IMR-90 (cell line): ENCODE measurements around the gene TMED4. TPM values are rescaled to one million over a fixed set of nuclear protein-coding genes. Genes with fewer than 3 reads are reported as not detected.
A peak's percentile ranks its signal among the peaks of the same experiment; 100 is the strongest.

ENCODE experiments used
- ATAC-seq: fragments of 200-7000 bp; cut with Tn5 transposase; 2 replicates; pipeline ENCODE4 v1.9.1; 2020; ENCODE audit warnings: low read depth, mild to moderate bottlenecking, moderate library complexity
- BruUV-seq: library from RNA; stranded (reverse); fragments of 400-500 nt; replicated peaks from 2 replicates; lab custom pipeline; 2021; lab: Mats Ljungman, UMichigan
- CTCF ChIA-PET: fragments of 300-600 bp; formaldehyde crosslinking; extraction: SDS; loops from one replicate; lab custom pipeline; 2021; ENCODE audit warnings: antibody characterized with exemption; lab: Yijun Ruan, JAX
- POLR2A ChIA-PET: fragments of 300-600 bp; sonication (Branson Sonifier 250); formaldehyde crosslinking; loops from one replicate; lab custom pipeline; 2022; ENCODE audit warnings: antibody characterized with exemption; ENCODE audit not compliant: unreplicated experiment; lab: Charles Lee
- DNase-seq: peaks from one replicate; pipeline ENCODE4 v3.0.0; 2013
- H2AFZ ChIP-seq: replicated peaks from 2 replicates; pipeline ENCODE3; 2013; ENCODE audit warnings: low read length, mild to moderate bottlenecking; ENCODE audit not compliant: poor library complexity
- H2AK5ac ChIP-seq: 2 replicates; pipeline ENCODE4 v1.6.1; 2013; ENCODE audit warnings: low read depth, low read length, inconsistent platforms
- H2AK9ac ChIP-seq: replicated peaks from 2 replicates; pipeline ENCODE3; 2013; ENCODE audit warnings: mild to moderate bottlenecking, low read depth, low read length, moderate library complexity; ENCODE audit not compliant: poor library complexity
- H2BK120ac ChIP-seq: 2 replicates; pipeline ENCODE4 v1.6.1; 2013; ENCODE audit warnings: low read depth, low read length, inconsistent platforms
- H2BK15ac ChIP-seq: 3 replicates; pipeline ENCODE4 v1.6.1; 2013; ENCODE audit warnings: low read depth, low read length, inconsistent platforms
- H2BK20ac ChIP-seq: 2 replicates; pipeline ENCODE4 v1.6.1; 2013; ENCODE audit warnings: low read depth, mild to moderate bottlenecking, inconsistent platforms, low read length, moderate library complexity
- H2BK5ac ChIP-seq: 2 replicates; pipeline ENCODE4 v1.6.1; 2013; ENCODE audit warnings: mild to moderate bottlenecking, low read depth, low read length, inconsistent platforms; ENCODE audit not compliant: poor library complexity, severe bottlenecking
- H3K14ac ChIP-seq: replicated peaks from 2 replicates; pipeline ENCODE4 v1.6.1; 2013; ENCODE audit warnings: low read depth, low read length, inconsistent platforms
- H3K18ac ChIP-seq: 2 replicates; pipeline ENCODE4 v1.6.1; 2013; ENCODE audit warnings: low read depth, low read length, control low read depth
- H3K23ac ChIP-seq: 2 replicates; pipeline ENCODE4 v1.6.1; 2013; ENCODE audit warnings: low read depth, low read length, inconsistent platforms
- H3K27ac ChIP-seq: 2 replicates; pipeline ENCODE4 v1.5.1; 2013; ENCODE audit warnings: mild to moderate bottlenecking, control low read depth, low read length; ENCODE audit not compliant: insufficient read depth
- H3K27me3 ChIP-seq: 2 replicates; pipeline ENCODE4 v1.6.1; 2013; ENCODE audit warnings: low read length; ENCODE audit not compliant: control insufficient read depth, insufficient read depth
- H3K36me3 ChIP-seq: 2 replicates; pipeline ENCODE4 v1.6.1; 2013; ENCODE audit warnings: low read length, mixed read lengths; ENCODE audit not compliant: control insufficient read depth, insufficient read depth
- H3K4ac ChIP-seq: 2 replicates; pipeline ENCODE4 v1.6.1; 2013; ENCODE audit warnings: low read depth, low read length, inconsistent platforms
- H3K4me1 ChIP-seq: 2 replicates; pipeline ENCODE4 v1.6.1; 2013; ENCODE audit warnings: low read length, mixed read lengths; ENCODE audit not compliant: control insufficient read depth, insufficient read depth
- H3K4me2 ChIP-seq: 2 replicates; pipeline ENCODE4 v1.6.1; 2013; ENCODE audit warnings: low read depth, mild to moderate bottlenecking, control low read depth, low read length, moderate library complexity
- H3K4me3 ChIP-seq: 2 replicates; pipeline ENCODE4 v1.5.1; 2013; ENCODE audit warnings: low read depth, mild to moderate bottlenecking, control low read depth, low read length, moderate library complexity; ENCODE audit not compliant: insufficient read depth
- H3K56ac ChIP-seq: 2 replicates; pipeline ENCODE4 v1.6.1; 2013; ENCODE audit warnings: low read length, inconsistent platforms; ENCODE audit not compliant: insufficient read depth; ENCODE audit errors: extremely low read depth
- H3K79me1 ChIP-seq, 2 experiments: 2 replicates each; pipeline ENCODE4 v1.6.1; 2013; ENCODE audit warnings: low read length in 2 of 2, inconsistent platforms in 1 of 2, low read depth in 1 of 2
- H3K9ac ChIP-seq: 2 replicates; pipeline ENCODE4 v1.6.1; 2013; ENCODE audit warnings: low read depth, low read length, control low read depth
- H3K9me1 ChIP-seq: 2 replicates; pipeline ENCODE4 v1.6.1; 2013; ENCODE audit warnings: low read length, inconsistent platforms; ENCODE audit not compliant: insufficient read depth
- H3K9me3 ChIP-seq: 2 replicates; pipeline ENCODE4 v1.6.1; 2013; ENCODE audit warnings: low read length; ENCODE audit not compliant: control insufficient read depth, insufficient read depth
- H4K20me1 ChIP-seq: 2 replicates; pipeline ENCODE4 v1.6.1; 2013; ENCODE audit warnings: low read length, inconsistent platforms; ENCODE audit not compliant: insufficient read depth
- H4K5ac ChIP-seq: 2 replicates; pipeline ENCODE4 v1.6.1; 2013; ENCODE audit warnings: mild to moderate bottlenecking, low read depth, low read length, control low read depth
- H4K8ac ChIP-seq, 2 experiments: 2 replicates each; pipeline ENCODE4 v1.6.1; 2013; ENCODE audit warnings: low read depth in 2 of 2, low read length in 2 of 2, control low read depth in 1 of 2, inconsistent platforms in 1 of 2
- H4K91ac ChIP-seq: 2 replicates; pipeline ENCODE4 v1.6.1; 2013; ENCODE audit warnings: low read depth, low read length, inconsistent platforms; ENCODE audit not compliant: insufficient read depth
- BHLHE40 ChIP-seq: fragments of 150-350 bp; IDR thresholded peaks from 2 replicates; pipeline ENCODE4 v1.6.1; 2016; ENCODE audit warnings: mild to moderate bottlenecking, low read depth, low read length
- CEBPB ChIP-seq: IDR thresholded peaks from 2 replicates; pipeline ENCODE4 v1.6.1; 2012; ENCODE audit warnings: low read depth, low read length, improper control_type of control experiment
- CHD1 ChIP-seq: IDR thresholded peaks from 2 replicates; pipeline ENCODE4 v1.6.1; 2012; ENCODE audit warnings: low read depth, low read length, improper control_type of control experiment
- CTCF ChIP-seq: conservative IDR thresholded peaks from 2 replicates; pipeline ENCODE4 v1.5.1; 2012; ENCODE audit warnings: mild to moderate bottlenecking, low read depth, low read length, improper control_type of control experiment
- ELK1 ChIP-seq: fragments of 150-350 bp; IDR thresholded peaks from 2 replicates; pipeline ENCODE4 v1.6.1; 2016; ENCODE audit warnings: low read depth, mild to moderate bottlenecking, low read length, moderate library complexity, borderline replicate concordance
- FOS ChIP-seq: fragments of 150-350 bp; IDR thresholded peaks from 2 replicates; pipeline ENCODE4 v1.6.1; 2016; ENCODE audit warnings: low read depth, low read length
- MAFK ChIP-seq: IDR thresholded peaks from 2 replicates; pipeline ENCODE4 v1.6.1; 2012; ENCODE audit warnings: low read depth, low read length, improper control_type of control experiment
- MAZ ChIP-seq: IDR thresholded peaks from 2 replicates; pipeline ENCODE4 v1.6.1; 2012; ENCODE audit warnings: low read depth, mild to moderate bottlenecking, low read length, improper control_type of control experiment, moderate library complexity, borderline replicate concordance
- MXI1 ChIP-seq: IDR thresholded peaks from 2 replicates; pipeline ENCODE4 v1.6.1; 2012; ENCODE audit warnings: low read depth, mild to moderate bottlenecking, low read length, moderate library complexity, borderline replicate concordance
- NFE2L2 ChIP-seq: fragments of 150-350 bp; IDR thresholded peaks from 2 replicates; pipeline ENCODE4 v1.6.1; 2016; ENCODE audit warnings: low read depth, mild to moderate bottlenecking, low read length
- POLR2A ChIP-seq: IDR thresholded peaks from 2 replicates; pipeline ENCODE4 v1.6.1; 2012; ENCODE audit warnings: mild to moderate bottlenecking, low read depth, low read length
- RAD21 ChIP-seq: IDR thresholded peaks from 2 replicates; pipeline ENCODE4 v1.6.1; 2012; ENCODE audit warnings: low read length, improper control_type of control experiment
- RCOR1 ChIP-seq: IDR thresholded peaks from 2 replicates; pipeline ENCODE4 v1.6.1; 2012; ENCODE audit warnings: mild to moderate bottlenecking, low read length, improper control_type of control experiment; ENCODE audit not compliant: insufficient replicate concordance
- RFX5 ChIP-seq: IDR thresholded peaks from 2 replicates; pipeline ENCODE4 v1.8.0; 2012; ENCODE audit warnings: low read depth, mild to moderate bottlenecking, low read length, moderate library complexity
- SMC3 ChIP-seq: fragments of 150-350 bp; IDR thresholded peaks from 2 replicates; pipeline ENCODE4 v1.6.1; 2016; ENCODE audit warnings: low read depth, mild to moderate bottlenecking, antibody characterized with exemption, low read length, moderate library complexity
- WGBS, 2 experiments: methylation state at CpG; one replicate each; pipeline versions ENCODE4 v1.1.5 to v1.1.7; 2013; ENCODE audit warnings: missing lambda C conversion rate in 2 of 2; ENCODE audit not compliant: insufficient read length in 1 of 2; ENCODE audit errors: extremely low coverage in 2 of 2; 5-methylcytosine and 5-hydroxymethylcytosine counted together
- dilution Hi-C: fragments of 300-500 bp; cut with HindIII; formaldehyde crosslinking; loops from one replicate; pipeline ENCODE4 v1.14.3; 2018; ENCODE audit warnings: low sequenced_read_pairs; ENCODE audit not compliant: unreplicated experiment
- in situ Hi-C: fragments of 300-500 bp; cut with MboI; formaldehyde crosslinking; loops from 3 replicates; pipeline ENCODE4 v1.14.3; 2019; ENCODE audit warnings: low sequenced_read_pairs, inconsistent platforms, mixed read lengths
- intact Hi-C: fragments of 100-400 bp; cut with micrococcal nuclease; formaldehyde crosslinking; loops from 2 replicates; pipeline ENCODE4 v1.10.0; 2022
- polyA plus RNA-seq, 3 experiments: library from polyadenylated mRNA; depleted of rRNA; stranded (reverse); fragments of >200 nt; gene quantifications; 2 replicates each; pipeline ENCODE4 v1.2.3, GENCODE V29; 2012; ENCODE audit warnings: low replicate concordance in 1 of 3
- total RNA-seq: library from RNA; depleted of rRNA; stranded (reverse); fragments of >200 nt; gene quantifications from 2 replicates; pipeline ENCODE4 v1.2.3, GENCODE V29; 2012
- TF ChIP-seq, protein P1 (sequence below): fragments of 150-350 bp; IDR thresholded peaks from 2 replicates; pipeline ENCODE4 v1.6.1; 2017; ENCODE audit warnings: mild to moderate bottlenecking, antibody characterized with exemption, low read length, low read depth

Gene TMED4
- total and polyA plus RNA-seq, 2 of the 4 experiments (the other 2 are of a cell fraction), result 58.6 to 92.7 TPM

GRCh38 chr7:44630792-44631457, 48.9 kb upstream of the TMED4 start:
- no peak overlapping the region for H2AFZ ChIP-seq
- H3K4ac ChIP-seq, result no peak overlapping the region; the same call in 1 of the 2 replicates
- peaks cover 35% of the 10 kb centered on the region for H3K9me1 ChIP-seq
- no peak overlapping the region for H2BK120ac ChIP-seq
- no TSS peak for BruUV-seq
- in situ Hi-C loops, result no loop called here
- DNase-seq, result no peak
- H3K9ac ChIP-seq, result no peak overlapping the region
- TF ChIP-seq NFE2L2 (no peak), BHLHE40 (no peak), RCOR1 (no peak), CEBPB (no peak), SMC3 (no peak), POLR2A (no peak), CHD1 (no peak), RAD21 (no peak), MAFK (no peak), CTCF (no peak), ELK1 (no peak), FOS (no peak), MXI1 (no peak), MAZ (no peak), RFX5 (no peak)
- TF ChIP-seq, protein P1, sequence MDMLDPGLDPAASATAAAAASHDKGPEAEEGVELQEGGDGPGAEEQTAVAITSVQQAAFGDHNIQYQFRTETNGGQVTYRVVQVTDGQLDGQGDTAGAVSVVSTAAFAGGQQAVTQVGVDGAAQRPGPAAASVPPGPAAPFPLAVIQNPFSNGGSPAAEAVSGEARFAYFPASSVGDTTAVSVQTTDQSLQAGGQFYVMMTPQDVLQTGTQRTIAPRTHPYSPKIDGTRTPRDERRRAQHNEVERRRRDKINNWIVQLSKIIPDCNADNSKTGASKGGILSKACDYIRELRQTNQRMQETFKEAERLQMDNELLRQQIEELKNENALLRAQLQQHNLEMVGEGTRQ, result no peak
- no peak overlapping the region for H3K4me3 ChIP-seq
- H3K27ac ChIP-seq, result no peak overlapping the region
- H2BK20ac ChIP-seq, result no peak overlapping the region
- H3K4me2 ChIP-seq, result no peak overlapping the region
- peak overlapping the region in 1 of 2 experiments; percentile 30; a peak in 1 of 4 replicates for H4K8ac ChIP-seq
- H4K20me1 ChIP-seq, result peaks cover 7% of the 10 kb centered on the region; the same call in 1 of the 2 replicates
- H3K79me1 ChIP-seq, result peaks cover 21 to 66% of the 10 kb centered on the region in 2 experiments
- H3K27me3 ChIP-seq, result no peaks in the 10 kb centered on the region
- no peak overlapping the region for H4K91ac ChIP-seq
- no peak overlapping the region for H3K56ac ChIP-seq
- no peak overlapping the region for H2AK9ac ChIP-seq
- no peak overlapping the region for H3K18ac ChIP-seq
- no peak overlapping the region for H2BK15ac ChIP-seq
- H3K9me3 ChIP-seq, result no peaks in the 10 kb centered on the region
- peak overlapping the region; percentile 35; the same call in 1 of the 2 replicates for H2AK5ac ChIP-seq
- ChIA-PET POLR2A (no interaction called here), CTCF (no interaction called here)
- H3K23ac ChIP-seq, result no peak overlapping the region; the same call in 1 of the 2 replicates
- no CpG with 5 or more reads among the region's 11 CpGs for WGBS, 2 experiments
- H4K5ac ChIP-seq, result no peak overlapping the region
- dilution Hi-C loops, result no loop called here
- no peak for ATAC-seq
- no peak overlapping the region for H2BK5ac ChIP-seq
- peaks cover 10% of the 10 kb centered on the region for H3K36me3 ChIP-seq
- H3K4me1 ChIP-seq, result peaks cover 27% of the 10 kb centered on the region
- intact Hi-C loops, result no loop called here
- H3K14ac ChIP-seq, result peak overlapping the region; percentile 32; the same call in 1 of the 2 replicates
